Measurements from ENCODE around the gene LELP1. TPM values are rescaled to one million over a fixed set of nuclear protein-coding genes. Genes with fewer than 3 reads are reported as not detected.
"Not testable (repeated sequence)": the region's sequence is repeated elsewhere in the genome, so short reads cannot be mapped to it uniquely, and the experiment has no call there.

LELP1 gene
- not detected for total RNA-seq

DNA sequence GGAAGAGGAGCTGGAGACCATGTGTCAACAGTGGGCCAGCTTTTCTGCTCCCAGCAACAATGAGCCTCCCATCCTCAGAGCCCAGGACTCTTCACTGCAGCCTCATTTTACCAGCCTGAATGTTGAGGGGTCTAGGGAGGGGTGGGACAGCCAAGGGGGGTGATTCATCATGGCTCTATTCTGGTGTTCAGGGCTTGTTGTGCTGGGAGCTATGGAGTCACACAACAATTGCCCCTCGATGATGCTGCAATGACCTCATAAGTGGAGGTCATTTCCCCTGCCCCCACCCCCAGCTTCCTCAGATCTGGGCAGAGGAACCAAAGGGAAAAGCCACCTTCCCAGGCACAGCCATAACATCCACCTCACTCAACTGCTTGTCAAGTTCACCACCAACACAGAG is at the start of gene LELP1:
Gene LELP1 (plus strand): TSS at position 301 of the 400 bp plus-strand sequence. CDS start 1,278 bp downstream, outside the sequence.
- FAIRE-seq (no peak), DNase-seq (ENCODE audit: low spot score in 2 of 2) (no peak)

- FAIRE-seq (no peak), DNase-seq (ENCODE audit: low spot score in 2 of 2) (no peak)
Observed at GRCh38 chr1:153155541-153155940, 47.7 kb upstream of the LELP1 start.

DNA sequence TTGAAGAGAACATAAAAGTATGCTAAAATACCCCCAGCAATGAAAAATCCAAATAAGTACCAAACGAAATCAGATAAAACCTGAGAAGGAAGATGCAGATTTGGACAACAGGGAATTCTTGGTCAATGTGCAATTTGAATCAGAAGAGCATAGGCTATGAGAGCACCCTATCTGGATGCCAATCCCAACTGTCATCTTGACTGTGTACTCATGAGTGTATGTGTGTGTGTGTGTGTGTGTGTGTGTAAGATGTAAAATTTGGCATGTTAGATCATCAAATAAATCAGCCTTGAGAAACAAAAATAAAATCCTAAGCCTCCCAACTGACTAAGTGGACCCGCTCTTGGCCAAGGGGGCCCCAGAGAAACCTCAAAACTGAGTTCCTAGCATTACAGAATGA is 34.5 kb upstream of the LELP1 start:
- DNase-seq (ENCODE audit: low spot score in 2 of 2) (no peak), FAIRE-seq (no peak)

DNA sequence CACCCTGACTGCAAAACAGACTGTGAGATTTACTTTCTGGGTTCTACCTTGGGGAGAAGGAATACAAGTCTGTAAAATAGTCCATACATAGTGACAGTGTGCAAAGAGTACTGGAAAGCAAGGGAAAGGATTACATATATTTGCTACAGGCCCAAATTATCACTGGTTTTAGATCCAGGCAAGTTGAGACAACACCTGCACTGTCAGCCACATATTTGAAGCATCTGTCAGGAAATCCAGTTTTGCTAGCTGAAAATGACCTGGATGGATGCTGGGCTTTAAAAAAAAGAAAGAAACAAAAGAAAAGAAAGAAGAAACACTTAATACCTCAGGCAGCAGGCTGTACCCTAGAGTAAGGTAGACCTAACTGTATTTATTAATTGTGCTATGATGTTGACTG is 28.6 kb upstream of the LELP1 start:
- DNase-seq (ENCODE audit: low spot score in 2 of 2) (no peak), FAIRE-seq (no peak)

GRCh38 chr1:153178922-153179321 is 24.3 kb upstream of the LELP1 start:
- FAIRE-seq: no peak
- no peak for DNase-seq (ENCODE audit: low spot score in 2 of 2)

DNA sequence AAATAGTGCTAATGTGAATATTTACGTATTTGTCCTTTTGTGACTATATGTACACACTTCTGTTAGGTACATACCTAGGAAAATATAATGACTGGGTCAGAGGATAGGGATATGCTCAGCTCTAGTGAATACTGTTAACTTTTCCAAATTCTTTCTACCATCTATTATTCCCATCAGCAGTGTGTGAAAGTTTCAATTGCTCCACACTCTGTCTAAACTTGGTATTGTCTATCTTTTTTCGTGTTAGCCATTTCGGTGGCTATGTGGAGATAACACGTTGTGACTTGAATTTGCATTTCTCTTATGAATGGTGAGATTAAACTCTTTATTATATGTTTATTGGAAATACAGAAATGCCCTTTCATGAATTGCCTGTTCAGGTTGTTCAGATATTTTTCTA is 22.7 kb upstream of the LELP1 start:
- no peak for FAIRE-seq

DNA sequence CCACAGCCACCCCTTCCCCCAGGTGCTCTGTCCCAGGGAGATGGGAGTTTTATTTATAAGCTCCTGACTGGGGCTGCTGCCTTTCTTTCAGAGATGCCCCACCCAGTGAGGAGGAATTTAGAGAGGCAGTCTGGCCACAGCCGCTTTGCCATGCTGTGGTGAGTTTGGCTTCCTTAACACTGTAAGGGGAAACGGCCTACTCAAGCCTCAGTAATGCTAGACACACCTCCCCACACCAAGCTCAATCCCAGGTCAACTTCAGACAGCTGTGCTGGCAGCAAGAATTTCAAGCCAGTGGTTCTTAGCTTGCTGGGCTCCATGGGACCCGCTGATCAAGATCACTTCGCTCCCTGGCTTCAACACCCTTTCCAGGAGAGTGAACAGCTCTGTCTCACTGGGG is 14.9 kb upstream of the LELP1 start:
- FAIRE-seq; DNase-seq (ENCODE audit: low spot score in 2 of 2): not testable (repeated sequence)

More for the DNA sequence above, 22.7 kb upstream of the LELP1 start:
- no peak for DNase-seq (ENCODE audit: low spot score in 2 of 2)

DNA sequence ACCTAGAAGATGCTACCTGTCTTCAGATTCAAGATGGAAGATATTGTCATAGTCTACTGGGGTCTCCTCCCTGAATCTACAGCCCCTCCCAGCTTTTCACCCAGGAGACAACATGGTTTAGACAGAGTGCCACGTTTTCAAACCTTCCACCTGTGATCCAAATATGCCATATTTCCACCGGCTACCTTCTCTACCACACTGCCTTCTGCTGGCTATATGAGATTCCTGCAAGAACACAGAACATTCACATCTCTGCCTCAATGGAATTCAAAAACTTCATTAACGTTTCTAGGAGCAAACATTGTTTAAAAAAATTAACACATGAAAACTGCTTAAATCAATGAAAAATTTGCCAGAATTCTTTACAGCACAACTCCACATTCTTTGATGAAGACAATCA is 12.9 kb upstream of the LELP1 start:
- no peak for DNase-seq (ENCODE audit: low spot score in 2 of 2)
- no peak for FAIRE-seq

DNA sequence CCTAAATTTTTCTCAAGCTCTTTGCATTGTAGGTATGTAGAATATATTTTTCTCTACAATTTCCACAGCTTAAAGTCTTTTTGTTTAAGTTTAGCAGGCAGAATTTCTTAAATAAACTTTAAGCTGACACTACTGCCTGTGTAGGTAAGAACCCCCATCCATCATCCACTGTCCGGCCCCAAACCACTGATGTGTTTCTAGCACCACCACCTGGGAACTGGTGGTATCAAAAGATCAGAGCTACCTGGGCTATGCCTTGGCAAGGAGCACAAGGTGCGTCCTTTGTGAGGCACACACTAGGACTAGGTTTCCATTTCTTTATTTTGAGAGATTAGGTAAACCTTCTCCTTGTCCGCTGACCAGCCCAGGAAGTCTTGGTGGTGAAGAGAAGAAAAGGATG is 10.5 kb upstream of the LELP1 start:
- FAIRE-seq (no peak), DNase-seq (ENCODE audit: low spot score in 2 of 2) (no peak)

DNA sequence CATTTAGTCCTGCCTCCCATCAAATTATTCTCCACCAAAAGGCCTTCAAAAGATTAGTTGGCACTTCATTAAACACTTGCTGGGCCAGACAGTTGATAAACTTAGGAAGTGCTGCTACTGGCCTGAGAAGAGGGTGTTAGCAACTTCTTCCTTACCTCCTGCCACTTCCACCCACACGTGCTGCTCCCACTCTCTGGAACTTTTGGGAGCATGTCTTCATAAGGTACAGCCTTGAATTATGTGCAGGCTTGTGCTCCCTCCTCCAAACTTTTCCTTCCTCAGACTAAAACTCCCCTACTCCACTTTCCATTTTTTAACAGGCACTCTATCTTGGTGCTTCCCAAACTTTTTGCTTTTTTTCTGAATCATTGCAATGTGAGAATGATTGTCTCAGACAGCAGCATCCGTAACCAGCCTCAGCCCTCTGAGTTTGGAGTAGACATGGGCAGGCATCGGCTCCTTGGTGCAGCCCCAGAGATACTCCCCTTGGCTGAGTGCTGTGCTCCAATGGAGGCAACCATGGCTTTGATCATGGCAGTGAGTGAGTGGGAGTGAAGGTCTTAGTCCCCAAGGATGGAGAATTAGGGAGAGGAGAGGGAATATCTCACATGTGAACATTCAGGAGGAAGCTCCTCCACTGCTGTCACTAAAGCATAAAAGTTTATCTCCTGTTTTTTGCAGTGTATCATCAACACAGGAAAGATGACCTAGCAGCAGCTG is 8.7 kb upstream of the LELP1 start:
- DNase-seq (ENCODE audit: low spot score in 2 of 2) (no peak), FAIRE-seq (no peak)

DNA sequence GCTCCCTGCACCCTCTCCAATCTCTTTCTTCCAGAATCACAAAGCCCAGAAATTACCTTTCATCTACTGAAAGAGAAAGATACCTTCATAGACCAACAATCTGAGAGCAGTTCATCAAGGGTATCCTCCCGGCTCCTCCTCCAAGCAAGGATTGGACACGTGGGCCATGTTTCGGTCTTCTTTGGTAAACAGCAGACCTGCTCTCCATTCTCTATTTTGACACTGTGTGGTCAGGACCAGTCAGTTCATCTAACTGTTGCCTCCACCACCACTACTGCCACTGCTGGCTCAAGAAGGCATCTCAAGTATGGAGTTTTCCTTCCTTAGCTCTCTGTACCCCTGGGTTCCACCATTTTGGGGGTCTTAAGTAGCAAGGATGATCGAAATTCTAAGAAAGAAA is 8.0 kb upstream of the LELP1 start:
- no peak for DNase-seq (ENCODE audit: low spot score in 2 of 2)
- FAIRE-seq: no peak

DNA sequence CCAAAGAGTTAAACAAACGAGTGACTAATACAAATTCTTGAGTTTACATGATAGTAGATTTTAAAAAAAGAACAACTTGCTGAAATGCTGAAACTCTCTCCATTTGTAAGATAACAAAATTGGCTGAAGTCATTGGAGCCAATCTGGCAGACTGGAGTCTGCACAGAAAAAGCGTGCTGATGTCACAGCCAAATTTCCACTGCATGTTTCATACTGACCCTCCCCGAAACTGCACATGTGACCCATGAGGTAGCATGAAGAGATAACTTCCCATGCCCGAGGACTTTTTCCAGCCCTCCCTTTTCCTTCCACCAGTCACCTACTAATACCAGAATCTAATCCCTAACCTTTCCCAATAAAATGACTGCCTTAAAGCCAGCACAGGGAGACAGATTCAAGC is 1.2 kb upstream of the LELP1 start:
- FAIRE-seq (no peak), DNase-seq (ENCODE audit: low spot score in 2 of 2) (no peak)

- FAIRE-seq (no peak), DNase-seq (ENCODE audit: low spot score in 2 of 2) (no peak)
Observed at GRCh38 chr1:153206631-153207030, 3.4 kb downstream of the LELP1 start.

DNA sequence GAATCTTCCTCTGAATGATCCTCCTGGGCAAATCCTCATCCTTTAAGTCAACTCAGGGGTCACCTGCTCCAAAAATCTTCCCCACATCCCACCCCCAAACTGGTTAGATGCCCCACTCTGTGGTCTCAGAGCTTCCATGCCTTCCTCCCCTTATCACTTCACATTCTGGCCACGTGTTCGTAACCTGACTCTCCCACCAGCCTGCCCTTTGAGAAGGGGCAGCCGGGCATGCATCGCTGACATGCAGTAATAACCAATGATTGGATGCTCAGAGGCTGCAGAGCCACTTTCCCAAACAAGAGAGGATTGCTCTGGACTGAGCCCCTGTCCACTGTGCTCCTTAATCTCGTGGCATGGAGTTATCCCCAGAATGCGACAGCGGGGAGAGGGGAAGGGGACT is 7.0 kb downstream of the LELP1 start:
- FAIRE-seq (no peak), DNase-seq (ENCODE audit: low spot score in 2 of 2) (no peak)

DNA sequence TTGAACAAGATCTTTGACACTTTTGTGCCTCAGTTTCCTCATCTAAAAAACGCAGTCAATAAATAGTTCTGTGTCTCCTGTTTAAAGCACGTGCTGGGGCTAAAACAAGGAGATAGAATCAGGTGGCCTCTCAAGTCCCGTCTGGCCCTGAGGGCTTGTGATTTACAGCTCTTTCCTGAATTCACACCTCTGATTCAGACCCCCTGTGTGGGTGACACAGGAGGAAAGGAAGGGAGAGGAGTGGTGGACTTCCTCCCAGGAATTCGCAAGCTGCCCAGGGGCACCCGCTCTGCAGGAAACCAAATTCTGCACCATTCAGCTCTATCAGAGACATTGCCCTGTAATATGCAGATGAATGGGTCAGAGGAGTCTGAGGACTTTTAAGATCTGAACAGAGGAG is 9.0 kb downstream of the LELP1 start:
- no peak for DNase-seq (ENCODE audit: low spot score in 2 of 2)
- FAIRE-seq: no peak

DNA sequence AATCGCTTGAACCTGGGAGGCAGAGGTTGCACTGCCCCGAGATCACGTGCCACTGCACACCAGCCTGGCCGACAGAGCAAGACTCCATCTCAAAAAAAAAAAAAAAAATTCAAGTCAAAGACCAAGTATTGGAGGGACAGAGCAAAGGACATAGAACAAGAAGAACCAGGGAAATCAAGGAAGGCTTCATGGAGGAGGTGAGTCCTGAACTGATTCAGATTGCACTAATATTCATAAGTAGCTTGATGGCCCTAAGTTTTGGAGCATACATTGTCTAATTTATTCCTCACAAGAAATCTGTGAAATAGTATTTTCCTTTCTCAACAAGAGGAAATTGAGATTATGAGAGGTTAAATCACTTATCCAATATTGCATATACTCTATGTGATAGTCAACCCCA is 10.3 kb downstream of the LELP1 start:
- FAIRE-seq: no peak
- DNase-seq (ENCODE audit: low spot score in 2 of 2): no peak

GRCh38 chr1:153217212-153217611 is 14.0 kb downstream of the LELP1 start, which contains the start of gene PRR9:
TSS of gene PRR9 (plus strand) at chr1:153217584. CDS start at chr1:153218145, 561 bp downstream.
- FAIRE-seq (no peak), DNase-seq (ENCODE audit: low spot score in 2 of 2) (no peak)

DNA sequence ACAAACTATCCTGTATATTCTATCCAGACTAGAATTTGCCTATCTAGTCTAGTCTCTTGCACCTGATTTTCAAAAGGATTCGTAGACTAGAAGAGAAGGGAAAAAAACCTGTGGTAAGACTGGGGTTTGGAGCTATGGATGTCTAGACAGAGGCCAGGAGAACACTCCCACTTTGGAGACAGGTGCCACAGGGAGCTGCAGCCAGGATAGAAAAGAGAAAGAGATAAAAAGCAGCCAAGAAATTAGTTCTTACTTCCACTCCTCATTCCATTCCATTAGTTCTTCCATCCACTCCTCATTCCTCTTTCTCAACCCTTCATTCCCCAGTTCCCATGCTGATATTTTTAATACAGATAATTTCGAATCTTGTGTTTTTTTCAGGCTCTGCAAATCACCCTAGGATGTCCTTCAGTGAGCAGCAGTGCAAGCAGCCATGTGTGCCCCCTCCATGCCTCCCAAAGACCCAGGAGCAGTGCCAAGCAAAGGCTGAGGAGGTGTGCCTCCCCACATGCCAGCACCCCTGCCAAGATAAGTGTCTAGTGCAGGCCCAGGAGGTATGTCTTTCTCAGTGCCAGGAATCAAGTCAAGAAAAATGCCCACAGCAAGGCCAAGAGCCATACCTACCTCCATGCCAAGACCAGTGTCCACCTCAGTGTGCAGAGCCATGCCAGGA is 14.7 kb downstream of the LELP1 start:
- DNase-seq (ENCODE audit: low spot score in 2 of 2) (no peak), FAIRE-seq (no peak)

DNA sequence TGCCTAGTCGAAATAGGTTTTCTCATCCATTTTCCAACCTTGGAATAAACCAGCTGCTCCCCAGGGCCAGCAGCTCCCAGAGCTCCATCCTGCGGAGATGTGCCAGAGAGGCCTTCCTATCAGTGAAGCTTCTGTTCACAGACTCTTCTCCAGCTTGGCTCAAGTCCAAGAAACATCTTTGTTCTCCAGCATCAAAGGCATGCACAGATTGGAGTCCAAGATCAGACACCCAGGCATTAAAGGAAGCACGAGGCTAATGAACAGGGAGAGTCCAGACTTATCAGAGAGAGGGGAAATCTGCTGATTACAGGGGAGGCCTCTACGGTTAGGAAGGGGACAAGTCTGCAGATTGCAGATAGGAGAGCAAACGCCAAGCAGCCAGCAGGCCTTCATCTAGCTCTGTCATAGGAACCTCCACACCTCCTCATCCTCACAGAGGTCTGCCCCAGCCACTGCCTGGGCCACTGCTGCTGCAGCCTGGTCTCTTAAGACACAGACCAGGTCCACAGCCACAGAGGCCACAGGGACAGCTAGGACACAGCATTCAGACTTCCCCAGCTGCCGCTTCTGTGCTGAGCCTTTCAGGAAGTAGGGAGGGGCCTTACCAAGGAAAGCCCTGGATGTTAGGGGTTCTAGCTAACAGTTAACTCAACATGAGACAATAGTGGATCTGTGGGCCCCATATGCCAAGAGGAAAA is 17.5 kb downstream of the LELP1 start:
- DNase-seq (ENCODE audit: low spot score in 2 of 2): peak; percentile 6 to 13
- FAIRE-seq: no peak

DNA sequence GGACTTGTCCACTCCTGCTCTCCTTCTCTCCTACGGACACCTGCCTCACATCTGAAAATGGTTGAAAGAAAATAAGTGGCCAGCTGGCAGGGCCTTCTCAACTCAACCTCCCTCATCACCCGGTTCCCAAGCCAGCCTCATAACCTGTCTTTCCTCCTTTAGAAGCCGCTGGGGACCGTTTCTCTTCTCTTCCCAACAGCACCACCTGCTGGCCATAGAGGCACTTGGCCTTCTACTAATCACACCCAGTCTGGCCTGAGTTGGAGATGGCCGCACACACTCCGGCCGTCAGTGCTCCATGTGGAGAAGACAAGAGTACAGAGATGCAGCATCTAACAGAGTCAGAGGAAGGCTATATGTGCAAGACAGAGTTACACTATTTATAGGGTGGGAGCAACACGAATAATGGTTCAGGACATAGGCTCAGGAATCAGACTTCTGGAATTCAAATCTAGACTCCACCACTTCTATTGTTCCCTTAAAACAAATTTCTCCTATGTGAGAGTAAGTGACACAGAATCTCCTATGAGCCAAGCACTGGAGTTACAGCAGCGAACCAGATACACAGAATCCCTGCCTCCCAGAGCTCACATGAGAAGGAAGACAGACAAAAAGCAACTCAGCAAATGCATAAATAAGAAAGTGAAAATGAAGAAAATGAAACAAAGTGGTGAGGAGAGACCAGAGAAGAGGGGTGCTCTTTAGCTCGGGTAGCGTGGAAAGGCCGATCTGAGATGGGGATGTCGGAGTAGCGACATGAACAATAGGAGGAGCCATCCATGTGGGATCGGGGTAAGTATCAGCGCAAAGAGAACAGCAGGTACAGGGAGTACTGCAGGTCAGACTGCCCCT is 20.0 kb downstream of the LELP1 start:
- DNase-seq (ENCODE audit: low spot score in 2 of 2): peak in 1 of 2 donors; percentile 16
- FAIRE-seq: not testable (repeated sequence)

GRCh38 chr1:153227810-153228209 is 24.6 kb downstream of the LELP1 start:
- DNase-seq (ENCODE audit: low spot score in 2 of 2) (no peak), FAIRE-seq (no peak)
